B cell (primary cell): ENCODE data around the gene CAPZA1.

Source experiments
- EZH2 ChIP-seq: IDR thresholded peaks from 2 replicates; pipeline ENCODE4 v1.6.1; 2012; ENCODE audit warnings: borderline replicate concordance, low read depth, mild to moderate bottlenecking, moderate library complexity, low read length; ENCODE audit not compliant: insufficient read depth, poor library complexity, severe bottlenecking
- TF ChIP-seq, protein P1 (sequence below): fragments of 200-600 bp; IDR thresholded peaks from one replicate; pipeline ENCODE4 v1.8.0; 2022; ENCODE audit warnings: antibody characterized with exemption, mild to moderate bottlenecking

GRCh38 chr1:112686835-112687234, 67.2 kb downstream of the CAPZA1 start:
- TF ChIP-seq, protein P1, sequence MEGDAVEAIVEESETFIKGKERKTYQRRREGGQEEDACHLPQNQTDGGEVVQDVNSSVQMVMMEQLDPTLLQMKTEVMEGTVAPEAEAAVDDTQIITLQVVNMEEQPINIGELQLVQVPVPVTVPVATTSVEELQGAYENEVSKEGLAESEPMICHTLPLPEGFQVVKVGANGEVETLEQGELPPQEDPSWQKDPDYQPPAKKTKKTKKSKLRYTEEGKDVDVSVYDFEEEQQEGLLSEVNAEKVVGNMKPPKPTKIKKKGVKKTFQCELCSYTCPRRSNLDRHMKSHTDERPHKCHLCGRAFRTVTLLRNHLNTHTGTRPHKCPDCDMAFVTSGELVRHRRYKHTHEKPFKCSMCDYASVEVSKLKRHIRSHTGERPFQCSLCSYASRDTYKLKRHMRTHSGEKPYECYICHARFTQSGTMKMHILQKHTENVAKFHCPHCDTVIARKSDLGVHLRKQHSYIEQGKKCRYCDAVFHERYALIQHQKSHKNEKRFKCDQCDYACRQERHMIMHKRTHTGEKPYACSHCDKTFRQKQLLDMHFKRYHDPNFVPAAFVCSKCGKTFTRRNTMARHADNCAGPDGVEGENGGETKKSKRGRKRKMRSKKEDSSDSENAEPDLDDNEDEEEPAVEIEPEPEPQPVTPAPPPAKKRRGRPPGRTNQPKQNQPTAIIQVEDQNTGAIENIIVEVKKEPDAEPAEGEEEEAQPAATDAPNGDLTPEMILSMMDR, result no peak
- no peak for TF ChIP-seq EZH2
